GM12878 (cell line): Measurements from ENCODE around the gene HTD2.
"Not testable (repeated sequence)": the region's sequence is repeated elsewhere in the genome, so short reads cannot be mapped to it uniquely, and the experiment has no call there.

Experiments
- CEBPB ChIP-seq, 2 experiments: fragments of 150-350 bp in 1 of 2; IDR thresholded peaks; 2 replicates each; pipeline ENCODE4 v1.6.1; 2012 to 2014; ENCODE audit warnings: low read depth in 2 of 2, low read length in 2 of 2, borderline replicate concordance in 1 of 2, inconsistent platforms in 1 of 2
- POLR2A ChIP-seq: IDR thresholded peaks from 2 replicates; pipeline ENCODE4 v1.6.1; 2011; ENCODE audit warnings: low read depth, mild to moderate bottlenecking, low read length
- POLR2AphosphoS5 ChIP-seq: IDR thresholded peaks from 2 replicates; pipeline ENCODE4 v1.6.1; 2011; ENCODE audit warnings: mild to moderate bottlenecking, low read length, inconsistent platforms
- SMC3 ChIP-seq: IDR thresholded peaks from 2 replicates; pipeline ENCODE4 v1.6.1; 2011; ENCODE audit warnings: low read length, improper control_type of control experiment, borderline replicate concordance
- TF ChIP-seq, protein P1 (sequence below), 3 experiments: IDR thresholded peaks in 2 of 3; conservative IDR thresholded peaks in 1 of 3; 2 replicates each; pipeline ENCODE4 v1.5.1; 2011; ENCODE audit warnings: low read depth in 3 of 3, low read length in 3 of 3, mild to moderate bottlenecking in 3 of 3, control low read depth in 2 of 3, moderate library complexity in 2 of 3, inconsistent platforms in 1 of 3, mixed read lengths in 1 of 3; ENCODE audit not compliant: control insufficient read depth in 2 of 3, insufficient read depth in 1 of 3; ENCODE audit errors: extremely low read depth in 1 of 3
- TF ChIP-seq, protein P2 (sequence below): IDR thresholded peaks from 2 replicates; pipeline ENCODE4 v1.6.1; 2012; ENCODE audit warnings: mild to moderate bottlenecking, low read depth, low read length
- TF ChIP-seq, protein P3 (sequence below): IDR thresholded peaks from 2 replicates; pipeline ENCODE4 v1.6.1; 2012; ENCODE audit warnings: low read depth, low read length, improper control_type of control experiment

DNA sequence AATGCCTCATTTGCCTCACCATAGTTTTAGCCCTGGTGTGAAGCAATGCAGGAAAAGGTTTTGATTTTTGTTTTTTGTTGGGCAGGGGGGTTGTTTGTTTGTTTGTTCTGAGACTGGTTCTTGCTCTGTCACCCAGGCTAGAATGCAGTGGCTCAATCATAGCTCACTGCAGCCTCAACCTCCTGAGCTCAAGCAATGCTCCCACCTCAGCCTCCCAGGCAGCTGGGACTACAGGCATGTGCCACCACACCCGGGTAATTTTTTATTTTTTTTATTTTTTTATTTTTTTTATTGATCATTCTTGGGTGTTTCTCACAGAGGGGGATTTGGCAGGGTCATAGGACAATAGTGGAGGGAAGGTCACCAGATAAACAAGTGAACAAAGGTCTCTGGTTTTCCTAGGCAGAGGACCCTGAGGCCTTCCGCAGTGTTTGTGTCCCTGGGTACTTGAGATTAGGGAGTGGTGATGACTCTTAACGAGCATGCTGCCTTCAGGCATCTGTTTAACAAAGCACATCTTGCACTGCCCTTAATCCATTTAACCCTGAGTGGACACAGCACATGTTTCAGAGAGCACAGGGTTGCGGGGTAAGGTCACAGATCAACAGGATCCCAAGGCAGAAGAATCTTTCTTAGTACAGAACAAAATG, 17.2 kb upstream of the HTD2 start:
- TF ChIP-seq, protein P1, sequence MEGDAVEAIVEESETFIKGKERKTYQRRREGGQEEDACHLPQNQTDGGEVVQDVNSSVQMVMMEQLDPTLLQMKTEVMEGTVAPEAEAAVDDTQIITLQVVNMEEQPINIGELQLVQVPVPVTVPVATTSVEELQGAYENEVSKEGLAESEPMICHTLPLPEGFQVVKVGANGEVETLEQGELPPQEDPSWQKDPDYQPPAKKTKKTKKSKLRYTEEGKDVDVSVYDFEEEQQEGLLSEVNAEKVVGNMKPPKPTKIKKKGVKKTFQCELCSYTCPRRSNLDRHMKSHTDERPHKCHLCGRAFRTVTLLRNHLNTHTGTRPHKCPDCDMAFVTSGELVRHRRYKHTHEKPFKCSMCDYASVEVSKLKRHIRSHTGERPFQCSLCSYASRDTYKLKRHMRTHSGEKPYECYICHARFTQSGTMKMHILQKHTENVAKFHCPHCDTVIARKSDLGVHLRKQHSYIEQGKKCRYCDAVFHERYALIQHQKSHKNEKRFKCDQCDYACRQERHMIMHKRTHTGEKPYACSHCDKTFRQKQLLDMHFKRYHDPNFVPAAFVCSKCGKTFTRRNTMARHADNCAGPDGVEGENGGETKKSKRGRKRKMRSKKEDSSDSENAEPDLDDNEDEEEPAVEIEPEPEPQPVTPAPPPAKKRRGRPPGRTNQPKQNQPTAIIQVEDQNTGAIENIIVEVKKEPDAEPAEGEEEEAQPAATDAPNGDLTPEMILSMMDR (IDR thresholded peaks at IDR 0.05 in 2 of 3, conservative IDR thresholded peaks at IDR 0.05 in 1 of 3; ENCODE audit: control insufficient read depth in 2 of 3, extremely low read depth in 1 of 3, insufficient read depth in 1 of 3, low read depth in 3 of 3, low read length in 3 of 3): not testable (repeated sequence)
- TF ChIP-seq CEBPB (IDR thresholded peaks at IDR 0.05; ENCODE audit: borderline replicate concordance in 1 of 2, low read depth in 2 of 2, low read length in 2 of 2); SMC3; POLR2AphosphoS5; POLR2A: not testable (repeated sequence)
- TF ChIP-seq, protein P2, sequence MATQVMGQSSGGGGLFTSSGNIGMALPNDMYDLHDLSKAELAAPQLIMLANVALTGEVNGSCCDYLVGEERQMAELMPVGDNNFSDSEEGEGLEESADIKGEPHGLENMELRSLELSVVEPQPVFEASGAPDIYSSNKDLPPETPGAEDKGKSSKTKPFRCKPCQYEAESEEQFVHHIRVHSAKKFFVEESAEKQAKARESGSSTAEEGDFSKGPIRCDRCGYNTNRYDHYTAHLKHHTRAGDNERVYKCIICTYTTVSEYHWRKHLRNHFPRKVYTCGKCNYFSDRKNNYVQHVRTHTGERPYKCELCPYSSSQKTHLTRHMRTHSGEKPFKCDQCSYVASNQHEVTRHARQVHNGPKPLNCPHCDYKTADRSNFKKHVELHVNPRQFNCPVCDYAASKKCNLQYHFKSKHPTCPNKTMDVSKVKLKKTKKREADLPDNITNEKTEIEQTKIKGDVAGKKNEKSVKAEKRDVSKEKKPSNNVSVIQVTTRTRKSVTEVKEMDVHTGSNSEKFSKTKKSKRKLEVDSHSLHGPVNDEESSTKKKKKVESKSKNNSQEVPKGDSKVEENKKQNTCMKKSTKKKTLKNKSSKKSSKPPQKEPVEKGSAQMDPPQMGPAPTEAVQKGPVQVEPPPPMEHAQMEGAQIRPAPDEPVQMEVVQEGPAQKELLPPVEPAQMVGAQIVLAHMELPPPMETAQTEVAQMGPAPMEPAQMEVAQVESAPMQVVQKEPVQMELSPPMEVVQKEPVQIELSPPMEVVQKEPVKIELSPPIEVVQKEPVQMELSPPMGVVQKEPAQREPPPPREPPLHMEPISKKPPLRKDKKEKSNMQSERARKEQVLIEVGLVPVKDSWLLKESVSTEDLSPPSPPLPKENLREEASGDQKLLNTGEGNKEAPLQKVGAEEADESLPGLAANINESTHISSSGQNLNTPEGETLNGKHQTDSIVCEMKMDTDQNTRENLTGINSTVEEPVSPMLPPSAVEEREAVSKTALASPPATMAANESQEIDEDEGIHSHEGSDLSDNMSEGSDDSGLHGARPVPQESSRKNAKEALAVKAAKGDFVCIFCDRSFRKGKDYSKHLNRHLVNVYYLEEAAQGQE: not testable (repeated sequence)
- TF ChIP-seq, protein P3, sequence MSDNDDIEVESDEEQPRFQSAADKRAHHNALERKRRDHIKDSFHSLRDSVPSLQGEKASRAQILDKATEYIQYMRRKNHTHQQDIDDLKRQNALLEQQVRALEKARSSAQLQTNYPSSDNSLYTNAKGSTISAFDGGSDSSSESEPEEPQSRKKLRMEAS: not testable (repeated sequence)
